DND-41 (cell line): ENCODE results near the gene PLXNA4.

Experiments used
- ATAC-seq: fragments of 200-7000 bp; cut with Tn5 transposase; 3 replicates; pipeline ENCODE4 v1.9.1; 2021; ENCODE audit warnings: low read depth; ENCODE audit not compliant: insufficient read depth
- DNase-seq: peaks from one replicate; pipeline ENCODE4 v3.0.0-alpha.2; 2020
- H2AFZ ChIP-seq: 2 replicates; pipeline ENCODE4 v1.6.0; 2012; ENCODE audit warnings: low read depth, low read length
- H3K27ac ChIP-seq: 2 replicates; pipeline ENCODE4 v1.5.1; 2012; ENCODE audit warnings: low read length, inconsistent platforms
- H3K27me3 ChIP-seq: fragments of 200-600 bp; sonication (generic); 2 replicates; pipeline ENCODE4 v1.6.0; 2012; ENCODE audit warnings: low read length, mild to moderate bottlenecking, inconsistent platforms; ENCODE audit not compliant: insufficient read depth, poor library complexity
- H3K36me3 ChIP-seq: 2 replicates; pipeline ENCODE4 v1.5.1; 2012; ENCODE audit warnings: low read length, inconsistent platforms; ENCODE audit not compliant: insufficient read depth
- H3K4me1 ChIP-seq: 2 replicates; pipeline ENCODE4 v1.5.1; 2012; ENCODE audit warnings: mild to moderate bottlenecking, low read length; ENCODE audit not compliant: insufficient read depth
- H3K4me2 ChIP-seq: 2 replicates; pipeline ENCODE4 v1.6.0; 2012; ENCODE audit warnings: mild to moderate bottlenecking, moderate library complexity, low read length, inconsistent platforms; ENCODE audit not compliant: insufficient read depth
- H3K4me3 ChIP-seq, 2 experiments: fragments of 200-600 bp in 1 of 2; shearing (Covaris generic) in 1 of 2; 2 replicates each; pipeline ENCODE4 v1.5.1; 2012 to 2016; ENCODE audit warnings: inconsistent platforms in 2 of 2, low read length in 2 of 2, mild to moderate bottlenecking in 2 of 2, low read depth in 1 of 2, moderate library complexity in 1 of 2
- H3K79me2 ChIP-seq: 2 replicates; pipeline ENCODE4 v1.6.0; 2012; ENCODE audit warnings: low read length, inconsistent platforms; ENCODE audit not compliant: insufficient read depth
- H3K9ac ChIP-seq: 2 replicates; pipeline ENCODE4 v1.6.0; 2012; ENCODE audit warnings: low read depth, mild to moderate bottlenecking, inconsistent platforms, low read length, moderate library complexity
- H3K9me3 ChIP-seq: 2 replicates; pipeline ENCODE4 v1.5.1; 2012; ENCODE audit warnings: low read length, moderate library complexity, mild to moderate bottlenecking, inconsistent platforms; ENCODE audit not compliant: insufficient read depth, severe bottlenecking
- H4K20me1 ChIP-seq: 2 replicates; pipeline ENCODE4 v1.6.0; 2012; ENCODE audit warnings: low read length; ENCODE audit not compliant: insufficient read depth
- EZH2 ChIP-seq: IDR thresholded peaks from 3 replicates; pipeline ENCODE4 v1.6.1; 2012; ENCODE audit warnings: borderline replicate concordance, low read depth, mild to moderate bottlenecking, moderate library complexity, low read length, inconsistent platforms; ENCODE audit not compliant: severe bottlenecking
- TF ChIP-seq, protein P1 (sequence below): IDR thresholded peaks from 2 replicates; pipeline ENCODE4 v1.5.1; 2012; ENCODE audit warnings: borderline replicate concordance, low read length, moderate library complexity, mild to moderate bottlenecking; ENCODE audit not compliant: poor library complexity, severe bottlenecking; ENCODE audit errors: extremely low read depth

PLXNA4 gene

DNA sequence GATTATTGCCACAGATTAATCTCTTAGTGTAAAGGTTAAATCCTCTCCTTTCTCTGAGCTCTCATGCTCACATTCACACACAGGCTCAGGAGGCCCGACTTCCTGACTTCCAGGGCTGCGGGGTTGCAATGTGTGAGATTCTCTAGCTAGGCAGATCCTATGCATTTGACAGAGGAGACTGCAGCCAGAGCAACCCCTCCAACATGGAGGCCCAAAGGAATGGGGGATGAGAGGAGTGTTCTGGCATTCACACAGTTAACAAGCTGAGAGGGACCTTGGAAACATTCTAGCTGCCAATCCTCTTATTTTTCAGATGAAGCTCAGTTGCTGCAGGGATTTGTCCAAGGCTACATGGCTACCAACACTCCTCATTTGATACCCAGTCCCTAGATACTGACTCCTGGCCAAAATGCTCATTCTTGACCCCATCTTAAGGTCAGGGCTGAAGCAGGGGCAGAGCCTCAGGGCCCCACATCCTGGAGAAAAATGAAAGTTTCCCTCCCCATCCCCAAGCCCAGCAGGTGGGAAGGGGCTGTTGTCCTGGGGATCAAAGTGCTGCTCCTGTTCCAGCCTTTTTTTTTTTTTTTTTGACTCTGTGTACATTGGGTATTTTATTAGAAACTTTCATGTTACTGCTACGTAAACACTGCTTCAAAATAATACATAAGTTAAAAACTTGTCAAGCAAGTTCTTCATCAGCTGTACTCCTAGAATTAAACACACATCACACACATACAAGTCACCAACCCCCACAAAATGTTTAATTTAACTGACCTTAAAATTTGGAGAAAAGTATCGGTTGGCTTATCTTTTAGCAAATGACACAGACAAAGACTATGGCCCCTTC is 325.6 kb downstream of the PLXNA4 start:
- H3K9me3 ChIP-seq, result no peaks in the 10 kb centered on the region
- ATAC-seq (no peak), DNase-seq (no peak)
- no peak overlapping the region for H3K27ac ChIP-seq
- H2AFZ ChIP-seq, result no peak overlapping the region
- H4K20me1 ChIP-seq, result no peaks in the 10 kb centered on the region
- TF ChIP-seq EZH2, result no peak
- TF ChIP-seq, protein P1, sequence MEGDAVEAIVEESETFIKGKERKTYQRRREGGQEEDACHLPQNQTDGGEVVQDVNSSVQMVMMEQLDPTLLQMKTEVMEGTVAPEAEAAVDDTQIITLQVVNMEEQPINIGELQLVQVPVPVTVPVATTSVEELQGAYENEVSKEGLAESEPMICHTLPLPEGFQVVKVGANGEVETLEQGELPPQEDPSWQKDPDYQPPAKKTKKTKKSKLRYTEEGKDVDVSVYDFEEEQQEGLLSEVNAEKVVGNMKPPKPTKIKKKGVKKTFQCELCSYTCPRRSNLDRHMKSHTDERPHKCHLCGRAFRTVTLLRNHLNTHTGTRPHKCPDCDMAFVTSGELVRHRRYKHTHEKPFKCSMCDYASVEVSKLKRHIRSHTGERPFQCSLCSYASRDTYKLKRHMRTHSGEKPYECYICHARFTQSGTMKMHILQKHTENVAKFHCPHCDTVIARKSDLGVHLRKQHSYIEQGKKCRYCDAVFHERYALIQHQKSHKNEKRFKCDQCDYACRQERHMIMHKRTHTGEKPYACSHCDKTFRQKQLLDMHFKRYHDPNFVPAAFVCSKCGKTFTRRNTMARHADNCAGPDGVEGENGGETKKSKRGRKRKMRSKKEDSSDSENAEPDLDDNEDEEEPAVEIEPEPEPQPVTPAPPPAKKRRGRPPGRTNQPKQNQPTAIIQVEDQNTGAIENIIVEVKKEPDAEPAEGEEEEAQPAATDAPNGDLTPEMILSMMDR, result no peak
- no peaks in the 10 kb centered on the region for H3K36me3 ChIP-seq
- no peaks in the 10 kb centered on the region for H3K4me1 ChIP-seq
- H3K27me3 ChIP-seq, result peaks cover 8% of the 10 kb centered on the region
- no peak overlapping the region for H3K9ac ChIP-seq
- H3K4me3 ChIP-seq, result no peak overlapping the region
- H3K4me2 ChIP-seq, result no peak overlapping the region
- no peaks in the 10 kb centered on the region for H3K79me2 ChIP-seq

DNA sequence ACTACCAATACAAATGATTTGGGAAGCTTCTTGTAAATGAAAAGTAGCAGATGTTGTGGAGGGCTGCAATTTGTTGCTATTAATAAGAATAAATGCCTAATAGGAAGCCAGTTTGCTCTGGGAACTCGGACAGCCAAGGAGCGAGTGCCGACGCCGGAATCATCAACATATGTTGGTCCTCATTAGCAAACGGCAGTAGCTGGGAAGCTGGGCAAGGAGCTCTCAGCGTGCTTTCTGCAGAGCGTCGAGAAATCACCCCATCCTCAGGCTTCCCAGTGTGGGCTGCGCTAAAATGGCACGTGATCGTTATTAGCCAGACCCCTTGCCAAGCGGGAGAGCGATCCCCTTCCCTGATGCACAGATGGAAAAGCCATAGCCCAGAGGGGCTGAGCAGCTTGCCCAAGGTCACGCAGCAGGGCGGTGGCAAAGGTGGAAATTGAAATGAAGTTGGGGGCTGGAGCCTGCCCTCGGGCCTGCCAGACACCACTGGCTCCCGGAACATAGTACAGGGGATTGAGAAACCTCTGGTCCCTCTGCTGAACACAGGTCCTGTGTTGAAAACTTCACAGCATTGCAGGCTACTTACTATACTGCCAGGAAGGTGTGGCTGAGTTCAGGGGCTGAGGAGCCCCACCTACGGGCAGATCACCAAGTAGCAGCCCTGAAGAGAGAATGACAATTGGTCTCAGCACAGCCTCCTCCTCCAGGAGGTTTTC is 326.9 kb downstream of the PLXNA4 start:
- no peaks in the 10 kb centered on the region for H4K20me1 ChIP-seq
- no peak for DNase-seq
- no peaks in the 10 kb centered on the region for H3K36me3 ChIP-seq
- no peaks in the 10 kb centered on the region for H3K79me2 ChIP-seq
- 0 out of 3 replicates have a peak, but pooled peaks have one; percentile 33 for ATAC-seq
- no peak overlapping the region for H3K9ac ChIP-seq
- no peaks in the 10 kb centered on the region for H3K9me3 ChIP-seq
- TF ChIP-seq, protein P1, result peak; percentile 19
- no peak for TF ChIP-seq EZH2
- no peak overlapping the region for H3K27ac ChIP-seq
- no peak overlapping the region for H3K4me2 ChIP-seq
- H3K4me1 ChIP-seq, result no peaks in the 10 kb centered on the region
- peaks cover 8% of the 10 kb centered on the region for H3K27me3 ChIP-seq
- no peak overlapping the region for H2AFZ ChIP-seq
- no peak overlapping the region for H3K4me3 ChIP-seq

DNA sequence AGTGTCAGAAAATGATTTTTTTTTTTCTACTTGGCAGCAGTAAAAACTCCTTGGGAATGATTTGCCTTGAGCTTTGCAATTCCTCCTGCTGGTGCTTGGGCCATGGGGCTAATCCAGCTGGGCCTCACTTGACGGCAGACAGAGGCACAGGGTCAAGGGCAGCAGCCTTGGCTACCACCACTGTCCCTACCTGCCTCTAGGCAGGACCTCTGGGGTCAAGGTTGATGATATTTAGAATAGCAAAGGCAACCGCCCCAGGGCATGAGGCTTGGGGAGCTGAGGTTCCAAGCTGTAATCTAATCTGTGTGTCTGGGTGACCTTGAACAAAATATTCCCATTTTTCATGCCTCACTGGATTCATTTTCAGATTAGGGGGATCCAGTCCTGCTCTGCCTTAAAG is 327.4 kb downstream of the PLXNA4 start:
- no peak overlapping the region for H2AFZ ChIP-seq
- no peaks in the 10 kb centered on the region for H3K9me3 ChIP-seq
- no peaks in the 10 kb centered on the region for H3K36me3 ChIP-seq
- no peak overlapping the region for H3K9ac ChIP-seq
- H4K20me1 ChIP-seq, result no peaks in the 10 kb centered on the region
- no peaks in the 10 kb centered on the region for H3K79me2 ChIP-seq
- peaks cover 8% of the 10 kb centered on the region for H3K27me3 ChIP-seq
- H3K27ac ChIP-seq, result no peak overlapping the region
- TF ChIP-seq EZH2, result no peak
- TF ChIP-seq, protein P1, result no peak
- DNase-seq (no peak), ATAC-seq (no peak)
- H3K4me1 ChIP-seq, result no peaks in the 10 kb centered on the region
- H3K4me3 ChIP-seq, result no peak overlapping the region
- no peak overlapping the region for H3K4me2 ChIP-seq
